ENCODE data around the gene CUL3.

The CUL3 gene

DNA sequence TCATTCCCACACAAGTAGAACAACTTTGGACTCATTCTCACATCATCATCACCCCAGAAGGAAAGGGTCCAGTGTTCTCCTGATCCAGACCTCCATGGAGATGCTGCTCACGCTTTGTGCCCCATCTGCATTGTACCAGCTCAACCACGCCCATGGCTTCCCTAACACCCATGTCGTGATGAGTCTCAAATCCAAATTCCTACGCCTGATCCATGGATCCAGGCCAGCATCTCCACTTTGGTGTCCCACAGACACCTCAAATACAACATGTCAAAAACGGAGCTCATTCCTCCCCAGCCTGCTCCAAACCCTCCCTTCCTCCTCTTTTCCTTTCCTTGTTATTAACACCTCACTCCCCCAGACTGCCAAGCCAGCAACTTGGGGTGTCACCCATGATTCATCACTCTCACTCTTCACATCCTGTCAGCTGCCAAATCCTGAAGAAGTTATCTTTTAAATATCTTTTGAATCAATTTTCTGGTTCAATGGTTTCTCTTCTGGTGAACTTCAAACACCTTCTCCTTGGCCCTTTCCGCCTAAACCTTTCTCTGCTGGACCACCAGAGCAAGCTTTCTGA lies 153.1 kb downstream of the CUL3 start:
- DNase-seq (ENCODE audit: low read depth in 2 of 3, low spot score in 2 of 3): no peak

GRCh38 chr2:224429441-224429810 lies 155.7 kb downstream of the CUL3 start:
- no peak for DNase-seq (ENCODE audit: low read depth in 2 of 3, low spot score in 2 of 3)

GRCh38 chr2:224428787-224429440 lies 156.2 kb downstream of the CUL3 start:
- DNase-seq (ENCODE audit: low read depth in 2 of 3, low spot score in 2 of 3): no peak

GRCh38 chr2:224427471-224427870 lies 157.7 kb downstream of the CUL3 start:
- DNase-seq (ENCODE audit: low read depth in 2 of 3, low spot score in 2 of 3): no peak

DNA sequence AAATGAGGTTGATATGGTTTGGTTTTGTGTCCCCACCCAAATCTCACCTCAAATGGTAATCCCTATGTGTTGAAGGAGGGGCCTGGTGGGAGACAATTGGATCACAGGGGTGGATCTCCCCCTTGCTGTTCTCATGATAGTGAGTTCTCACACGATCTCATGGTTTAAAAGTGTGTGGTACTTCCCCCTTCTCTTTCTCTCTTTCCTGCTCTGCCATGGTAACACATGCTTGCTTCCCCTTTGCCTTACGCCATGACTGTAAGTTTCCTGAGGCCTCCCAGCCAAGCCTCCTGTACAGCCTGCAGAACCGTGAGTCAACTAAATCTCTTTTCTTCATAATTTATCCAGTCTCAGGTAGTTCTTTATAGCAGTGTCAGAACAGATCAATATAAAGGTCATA lies 158.5 kb downstream of the CUL3 start:
- no peak for DNase-seq (ENCODE audit: low read depth in 2 of 3, low spot score in 2 of 3)

DNA sequence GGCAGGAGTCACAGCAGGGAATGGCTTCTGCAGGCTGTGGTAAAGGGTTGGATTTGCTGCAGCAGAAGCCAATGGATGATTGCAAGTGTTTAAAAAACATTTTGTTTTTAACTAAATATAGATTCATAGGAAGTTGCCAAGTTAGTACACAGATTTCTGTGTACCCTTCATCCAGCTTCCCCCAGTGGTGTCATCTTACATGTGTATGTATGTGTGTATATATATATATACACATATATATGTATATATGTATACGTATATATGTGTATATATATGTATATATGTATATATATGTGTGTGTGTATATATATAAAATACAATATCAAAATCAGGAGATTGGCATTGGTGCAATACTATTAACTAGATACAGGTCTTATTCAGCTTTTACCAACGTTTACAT lies 164.1 kb downstream of the CUL3 start:
- no peak for DNase-seq (ENCODE audit: low read depth in 2 of 3, low spot score in 2 of 3)

Data from activated CD8-positive, alpha-beta memory T cell treated with anti-CD3 and anti-CD28 coated beads for 48 hours (primary cell).